GM12874 (cell line): Measurements from ENCODE around the gene ROPN1L.

Experiments used
- TF ChIP-seq, protein P1 (sequence below): IDR thresholded peaks from 2 replicates; pipeline ENCODE4 v1.5.1; 2011; ENCODE audit warnings: low read depth, mild to moderate bottlenecking, control low read depth, low read length, moderate library complexity; ENCODE audit not compliant: insufficient read depth

The ROPN1L gene

DNA sequence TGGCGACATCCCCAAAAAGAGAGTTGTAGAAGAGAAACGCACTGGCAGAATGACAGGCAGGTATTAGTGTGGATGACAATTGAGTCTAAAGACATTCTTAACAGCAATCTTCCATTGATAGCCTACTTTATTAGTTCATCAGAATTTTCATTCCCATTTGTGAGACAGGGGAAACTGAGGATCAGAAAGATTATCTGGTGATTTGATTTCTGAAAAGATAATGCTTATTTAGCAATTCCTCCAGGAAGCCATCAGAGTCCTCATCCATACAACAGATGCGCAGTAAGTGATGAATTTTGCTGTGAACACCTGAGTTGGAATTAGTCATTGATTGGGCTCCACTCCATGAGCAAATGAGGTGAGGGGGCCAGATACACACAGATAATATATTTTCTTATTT is 64.9 kb downstream of the ROPN1L start:
- TF ChIP-seq, protein P1, sequence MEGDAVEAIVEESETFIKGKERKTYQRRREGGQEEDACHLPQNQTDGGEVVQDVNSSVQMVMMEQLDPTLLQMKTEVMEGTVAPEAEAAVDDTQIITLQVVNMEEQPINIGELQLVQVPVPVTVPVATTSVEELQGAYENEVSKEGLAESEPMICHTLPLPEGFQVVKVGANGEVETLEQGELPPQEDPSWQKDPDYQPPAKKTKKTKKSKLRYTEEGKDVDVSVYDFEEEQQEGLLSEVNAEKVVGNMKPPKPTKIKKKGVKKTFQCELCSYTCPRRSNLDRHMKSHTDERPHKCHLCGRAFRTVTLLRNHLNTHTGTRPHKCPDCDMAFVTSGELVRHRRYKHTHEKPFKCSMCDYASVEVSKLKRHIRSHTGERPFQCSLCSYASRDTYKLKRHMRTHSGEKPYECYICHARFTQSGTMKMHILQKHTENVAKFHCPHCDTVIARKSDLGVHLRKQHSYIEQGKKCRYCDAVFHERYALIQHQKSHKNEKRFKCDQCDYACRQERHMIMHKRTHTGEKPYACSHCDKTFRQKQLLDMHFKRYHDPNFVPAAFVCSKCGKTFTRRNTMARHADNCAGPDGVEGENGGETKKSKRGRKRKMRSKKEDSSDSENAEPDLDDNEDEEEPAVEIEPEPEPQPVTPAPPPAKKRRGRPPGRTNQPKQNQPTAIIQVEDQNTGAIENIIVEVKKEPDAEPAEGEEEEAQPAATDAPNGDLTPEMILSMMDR = no peak

DNA sequence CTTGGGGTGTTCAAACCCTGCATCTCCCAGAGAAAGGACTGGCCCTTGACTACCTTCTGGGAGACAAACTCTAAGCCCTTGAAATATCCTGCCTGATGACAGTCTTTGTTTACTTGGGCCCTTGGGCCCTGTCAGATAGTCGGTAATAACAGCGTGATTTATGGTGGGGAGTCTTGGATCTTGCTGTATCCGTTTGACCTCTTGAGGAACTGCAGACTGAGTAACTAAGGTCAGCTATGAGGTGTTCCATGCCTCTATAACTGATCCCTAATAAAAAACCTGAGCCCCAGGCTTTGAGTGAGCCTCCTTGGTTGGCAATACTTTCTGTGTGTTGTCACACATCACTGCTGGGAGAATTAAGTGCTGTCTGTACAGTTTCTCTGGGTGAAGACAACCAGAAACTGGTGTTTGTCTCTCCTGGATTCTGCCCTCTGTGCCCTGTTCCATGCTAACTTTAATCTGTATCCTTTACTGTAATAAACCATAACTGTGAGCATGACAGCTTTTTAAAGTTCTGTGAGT is 66.0 kb downstream of the ROPN1L start:
- TF ChIP-seq, protein P1 = no peak

DNA sequence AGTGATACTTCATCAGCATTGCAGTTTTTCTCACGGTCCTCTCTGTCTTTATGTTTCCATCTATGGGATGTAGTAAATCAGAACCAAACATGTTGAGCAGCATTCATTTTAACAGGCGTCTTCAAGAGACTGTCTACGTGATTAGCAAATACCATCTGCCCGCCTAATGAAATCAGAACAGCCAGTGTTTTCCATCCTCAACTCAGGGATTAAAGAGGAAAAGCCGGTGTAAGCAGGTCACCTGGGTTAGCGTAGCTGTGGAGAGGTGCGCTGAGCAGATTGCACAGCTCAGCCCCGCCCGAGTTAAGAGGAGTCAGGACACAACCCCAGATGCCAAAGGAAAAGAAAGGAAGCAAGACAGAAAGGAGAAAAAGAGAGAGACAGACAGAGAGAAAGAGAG is 67.9 kb downstream of the ROPN1L start:
- TF ChIP-seq, protein P1 = no peak

DNA sequence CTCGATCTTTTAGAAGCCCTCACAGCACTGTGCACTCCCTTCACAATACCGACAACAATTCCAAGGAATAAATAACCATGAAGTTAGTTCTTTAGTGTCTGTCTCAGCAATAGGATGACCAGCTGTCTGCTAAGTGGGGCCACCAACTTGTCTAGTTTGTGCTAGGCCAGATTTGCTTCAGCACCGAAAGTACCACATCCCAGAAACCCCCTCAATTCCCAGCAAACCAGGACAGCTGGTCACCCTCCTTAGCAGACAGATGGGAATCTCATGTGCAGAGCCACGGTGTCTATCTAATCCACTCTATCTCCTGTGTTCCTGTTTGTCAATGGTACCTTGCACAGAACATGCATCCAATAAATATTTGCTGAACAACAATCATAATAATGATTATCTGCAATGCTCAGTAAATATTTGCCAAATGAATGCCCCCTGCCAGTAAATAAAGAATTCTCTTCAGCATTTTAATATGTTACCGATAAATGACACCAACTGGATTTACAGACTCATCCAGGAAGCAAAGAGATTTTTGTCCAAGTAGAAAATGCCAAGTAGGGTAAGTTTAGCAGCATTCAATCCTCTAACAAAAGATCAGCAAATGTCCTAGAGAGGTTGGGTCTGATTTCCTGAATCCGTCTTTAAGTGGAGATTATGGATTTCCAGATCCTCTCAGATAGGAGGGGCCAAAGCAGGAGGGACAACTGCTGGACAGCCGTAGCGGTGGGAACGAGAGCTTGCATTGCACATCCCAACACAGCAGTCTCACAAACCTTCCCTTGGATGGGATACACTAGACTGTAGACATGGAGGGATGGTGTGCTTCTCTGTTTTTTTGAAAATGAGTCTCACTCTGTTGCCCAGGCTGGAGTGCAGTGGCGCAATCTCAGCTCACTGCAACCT is 70.3 kb downstream of the ROPN1L start:
- TF ChIP-seq, protein P1 = no peak

DNA sequence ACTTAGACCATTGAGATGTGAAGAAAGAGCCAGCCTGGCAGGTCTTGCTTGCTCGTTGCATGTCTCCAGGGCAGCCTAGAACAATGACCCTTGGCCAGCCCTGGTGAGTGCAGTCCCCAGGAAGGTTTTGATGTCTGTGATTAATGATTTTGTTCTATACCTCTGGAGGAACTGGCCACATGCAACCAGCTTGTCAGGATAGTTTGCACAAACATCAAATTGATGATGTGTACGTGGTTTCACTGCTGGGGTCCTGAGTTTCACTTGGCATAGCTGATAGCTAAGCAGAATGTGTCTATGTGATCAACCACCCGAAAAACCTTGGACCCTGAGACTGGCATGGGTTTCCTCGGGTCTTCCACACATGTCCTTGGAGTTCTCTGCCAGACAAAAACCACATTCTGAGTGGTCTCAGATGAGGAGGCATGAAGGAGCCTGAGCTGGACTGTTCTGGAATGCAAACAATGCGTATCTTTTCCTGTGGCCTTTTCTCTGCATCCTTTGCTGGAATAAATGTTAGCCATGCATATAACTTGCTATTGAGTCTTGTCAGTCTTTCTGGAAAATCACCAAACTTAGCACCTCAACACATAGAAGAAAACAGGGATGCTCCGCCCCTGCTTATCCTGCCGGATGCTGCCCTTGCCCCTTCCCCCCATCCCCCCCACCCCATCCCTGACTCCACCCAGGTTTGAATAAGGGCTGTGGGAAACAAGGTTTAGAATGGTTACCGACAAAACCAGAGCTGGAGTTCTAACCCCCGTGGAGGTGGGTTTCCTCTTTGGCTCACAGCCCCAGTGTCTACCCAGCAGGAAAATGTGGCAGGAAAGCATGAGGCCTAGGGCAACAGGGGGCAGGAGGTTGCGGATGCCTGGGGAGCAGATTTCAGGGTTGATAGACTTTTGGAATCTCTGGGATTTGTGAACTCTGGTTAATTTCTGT is 72.1 kb downstream of the ROPN1L start:
- TF ChIP-seq, protein P1 = no peak
